Left renal pelvis (tissue), 4 donors: ENCODE data around the gene PRX. TPM values are rescaled to one million over a fixed set of nuclear protein-coding genes. Genes with fewer than 3 reads are reported as not detected.
"Not testable (repeated sequence)": the region's sequence is repeated elsewhere in the genome, so short reads cannot be mapped to it uniquely, and the experiment has no call there.

Experiments used
- DNase-seq, 4 donors: peaks; one replicate each; pipeline ENCODE4 v3.0.0-alpha.2; 2013; ENCODE audit warnings: low read depth in 4 of 4, low spot score in 3 of 4
- polyA plus RNA-seq, 4 donors: library from polyadenylated mRNA; unstranded; fragments of 120-200 nt; gene quantifications; one replicate each; pipeline ENCODE4 v1.2.1, GENCODE V29; 2013; ENCODE audit not compliant: insufficient read length in 4 of 4

The PRX gene
- polyA plus RNA-seq, 4 donors = 7.9 to 13.4 (median 10.4) TPM

- no peak for DNase-seq
Observed at GRCh38 chr19:40392894-40393517, 20.2 kb downstream of the PRX start.

- DNase-seq = no peak
Observed at GRCh38 chr19:40392123-40392522, 21.1 kb downstream of the PRX start.

GRCh38 chr19:40390084-40390742 lies 23.0 kb downstream of the PRX start, which contains the start of gene HIPK4:
Gene HIPK4 (minus strand): TSS chr19:40390181. CDS start chr19:40389902, 279 bp downstream.
- DNase-seq = no peak

DNA sequence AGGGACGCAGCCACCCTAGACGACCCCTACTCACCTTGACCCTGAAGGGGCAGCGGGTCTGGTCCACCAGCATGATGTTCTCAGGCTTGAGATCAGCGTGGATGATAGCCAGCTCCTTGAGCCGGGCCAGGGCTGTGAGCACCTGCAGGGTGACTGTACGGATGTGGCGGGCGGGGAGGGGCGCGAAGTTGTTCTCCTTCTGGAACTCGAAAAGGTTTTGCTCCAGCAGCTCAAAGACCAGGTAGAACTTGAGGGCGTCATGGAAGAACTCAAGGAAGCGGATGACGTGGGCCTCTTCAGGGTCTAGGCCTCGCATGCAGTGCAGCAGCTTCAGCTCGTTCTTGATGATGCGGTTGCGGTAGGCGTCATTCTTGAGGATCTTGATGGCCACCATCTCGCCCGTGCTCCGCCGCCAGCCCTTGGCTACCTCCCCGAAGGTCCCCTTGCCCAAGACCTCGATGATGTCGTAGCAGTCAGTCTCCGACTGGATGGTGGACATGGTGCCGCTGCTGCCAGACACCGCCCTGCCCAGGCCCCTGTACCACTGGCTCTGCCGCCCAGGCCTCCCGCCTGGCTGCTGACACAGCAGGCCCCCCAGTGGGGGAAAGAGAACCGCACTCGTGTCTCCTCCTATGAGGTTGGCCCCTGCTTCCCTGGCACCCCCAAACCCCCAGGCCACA lies 23.6 kb downstream of the PRX start:
- no peak for DNase-seq

- DNase-seq = no peak
Observed at GRCh38 chr19:40388481-40388880, 24.7 kb downstream of the PRX start.

GRCh38 chr19:40387155-40387554 lies 26.0 kb downstream of the PRX start:
- DNase-seq = no peak

DNA sequence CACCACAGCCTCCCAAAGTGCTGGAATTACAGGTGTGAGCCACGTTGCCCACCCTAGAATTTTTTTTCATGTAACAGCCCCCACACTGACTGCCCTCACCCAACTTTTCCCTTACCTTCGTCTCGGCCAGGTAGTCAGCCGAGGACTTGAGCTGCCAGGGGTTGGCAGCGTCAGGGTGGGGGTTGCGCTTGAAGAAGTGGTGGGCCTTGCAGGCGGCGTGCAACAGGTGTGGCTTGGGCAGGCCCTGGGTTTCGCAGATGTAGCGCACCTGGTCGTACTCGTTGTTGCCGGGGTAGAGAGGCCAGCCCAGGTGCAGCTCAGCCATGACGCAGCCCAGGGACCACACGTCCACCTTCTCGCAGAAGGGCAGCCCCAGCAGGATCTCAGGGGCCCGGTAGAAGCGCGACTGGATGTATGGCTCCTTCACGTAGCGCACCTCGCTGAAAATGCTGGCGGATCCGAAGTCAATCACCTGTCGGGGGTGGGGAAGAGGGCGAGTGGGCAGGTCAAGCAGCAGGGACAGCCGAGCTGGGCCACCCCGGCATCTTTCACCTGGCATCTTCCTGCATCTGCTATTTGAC lies 29.4 kb downstream of the PRX start:
- DNase-seq = no peak

DNA sequence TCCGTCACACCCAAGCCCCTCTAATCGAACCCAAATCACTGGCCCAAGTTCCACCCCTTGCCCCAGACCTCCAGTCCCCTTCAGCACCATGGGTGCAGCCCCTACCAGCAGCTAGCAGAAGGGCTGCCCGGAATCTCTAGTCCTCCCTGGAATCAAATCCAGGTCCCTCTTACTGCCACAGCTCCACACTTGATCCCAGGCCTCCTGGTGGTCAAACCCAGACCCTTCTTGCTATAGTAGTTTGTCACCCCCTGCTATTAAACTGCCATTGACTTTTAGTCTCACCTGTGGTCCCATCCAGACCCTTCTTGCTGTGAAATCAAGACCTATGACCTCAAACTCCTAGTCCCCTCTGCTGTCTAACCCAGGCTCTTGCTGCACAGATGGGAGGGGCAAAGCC lies 31.9 kb downstream of the PRX start:
- no peak for DNase-seq

- no peak for DNase-seq
Observed at GRCh38 chr19:40380199-40381037, 32.8 kb downstream of the PRX start.

DNA sequence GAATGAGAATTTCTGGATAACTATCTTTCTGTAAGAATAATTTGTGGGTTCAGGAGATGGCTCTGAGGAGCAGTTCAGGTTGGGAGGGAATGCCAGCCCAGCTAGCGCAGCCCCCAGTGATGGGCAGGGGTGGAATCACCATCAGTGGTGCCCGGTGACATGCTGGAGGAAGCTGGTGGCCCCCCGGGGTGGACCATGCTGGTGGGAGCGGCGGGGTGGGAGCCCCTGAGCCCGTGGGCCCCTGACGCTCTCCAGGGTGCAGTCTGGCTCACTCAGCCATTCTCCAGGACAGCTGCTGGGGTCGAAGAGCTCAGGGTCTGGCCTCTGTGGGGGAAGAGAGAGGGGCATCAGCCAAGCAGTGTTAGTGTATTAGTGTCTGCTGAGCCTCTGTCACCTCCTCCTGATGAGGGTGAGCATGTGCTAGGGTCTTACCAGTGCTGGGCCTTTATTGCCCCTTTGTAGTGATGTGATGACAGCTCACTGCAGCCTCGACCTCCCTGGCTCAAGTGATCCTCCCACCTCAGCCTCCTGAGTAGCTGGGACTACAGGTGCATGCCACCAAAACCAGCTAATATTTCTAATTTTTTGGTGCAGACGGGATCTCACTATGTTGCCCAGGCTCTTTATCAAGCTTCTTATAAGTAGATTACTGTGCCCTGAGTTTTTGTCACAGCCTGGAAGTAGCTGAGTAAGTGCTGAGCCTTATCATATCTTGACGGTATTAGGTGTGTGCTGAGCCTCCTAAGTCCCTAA lies 33.6 kb downstream of the PRX start:
- DNase-seq = no peak

DNA sequence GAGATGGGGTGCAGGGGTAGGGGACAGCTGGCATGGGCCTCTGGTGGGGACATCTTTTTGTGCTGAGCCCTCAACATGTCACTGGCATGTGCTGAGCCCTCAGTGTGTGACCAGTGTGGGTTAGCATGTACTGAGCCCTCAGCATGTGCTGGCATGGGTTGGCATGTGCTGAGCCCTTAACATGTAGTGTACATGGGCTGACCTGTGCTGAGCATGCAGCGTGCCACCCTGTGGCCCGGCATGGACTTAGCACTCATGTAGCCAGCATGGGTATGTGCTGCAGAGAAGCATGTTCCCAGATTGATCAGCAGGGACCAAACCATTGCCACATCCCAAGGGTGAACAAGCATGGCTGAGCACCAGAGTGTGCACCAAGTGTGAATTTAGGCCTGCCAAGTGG lies 34.7 kb downstream of the PRX start:
- DNase-seq = no peak

- DNase-seq = no peak
Observed at GRCh38 chr19:40377876-40378385, 35.2 kb downstream of the PRX start.

DNA sequence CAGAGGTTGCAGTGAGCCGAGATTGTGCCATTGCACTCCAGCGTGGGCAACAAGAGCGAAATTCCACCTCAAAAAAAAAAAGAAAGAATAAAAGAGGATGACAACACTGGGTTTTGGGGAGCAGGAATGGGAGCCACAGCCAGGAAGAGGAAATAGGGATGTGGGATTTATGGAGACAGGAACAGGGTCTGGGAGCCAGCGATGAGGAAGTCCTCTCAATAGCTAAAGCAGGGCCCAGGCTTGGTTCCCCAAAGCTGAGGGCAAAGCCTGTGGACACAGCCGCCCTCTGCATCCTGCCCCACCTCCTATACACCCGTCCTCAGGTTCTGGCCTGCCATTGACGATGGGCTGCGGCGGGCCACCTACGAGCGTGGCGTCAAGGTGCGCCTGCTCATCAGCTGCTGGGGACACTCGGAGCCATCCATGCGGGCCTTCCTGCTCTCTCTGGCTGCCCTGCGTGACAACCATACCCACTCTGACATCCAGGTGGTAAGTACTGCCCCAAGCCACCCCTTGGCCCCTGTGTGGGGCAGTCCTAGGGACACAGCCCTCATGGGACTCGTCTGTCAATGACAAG lies 36.8 kb downstream of the PRX start:
- no peak for DNase-seq

DNA sequence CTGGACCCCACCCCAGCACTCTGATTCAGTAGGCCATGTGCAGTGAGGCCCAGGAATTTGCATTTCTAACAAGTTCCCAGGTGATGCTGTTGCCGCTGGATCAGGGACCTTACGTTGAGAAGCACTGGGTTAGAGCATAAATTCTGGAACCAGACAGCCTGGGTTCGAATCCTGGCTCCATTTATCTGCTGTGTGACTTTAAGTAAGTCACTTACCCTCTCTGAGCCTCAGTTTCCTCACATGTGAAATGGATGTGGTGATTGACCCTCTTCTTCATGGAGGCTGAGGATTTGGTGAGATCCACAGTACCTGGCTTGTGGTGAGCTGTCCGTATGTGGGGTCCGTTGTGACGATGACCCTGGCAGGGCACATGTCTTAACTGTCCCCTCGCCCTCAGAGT lies 39.1 kb downstream of the PRX start:
- no peak for DNase-seq

GRCh38 chr19:40371802-40372122 lies 41.4 kb downstream of the PRX start:
- no peak for DNase-seq

- no peak for DNase-seq
Observed at GRCh38 chr19:40370997-40371801, 42.0 kb downstream of the PRX start.

GRCh38 chr19:40370253-40370652 lies 42.9 kb downstream of the PRX start:
- DNase-seq = not testable (repeated sequence)

- DNase-seq = no peak
Observed at GRCh38 chr19:40369797-40370196, 43.4 kb downstream of the PRX start.
